Effector memory CD4-positive, alpha-beta T cell (primary cell): ENCODE data around the gene CPSF4.
"Not testable (repeated sequence)": the region's sequence is repeated elsewhere in the genome, so short reads cannot be mapped to it uniquely, and the experiment has no call there.

Source experiments
- DNase-seq, 3 donors: peaks; one replicate each; pipeline ENCODE4 v3.0.0-alpha.2; 2020
- H3K27ac ChIP-seq: 2 replicates; pipeline ENCODE4 v1.7.0; 2013; ENCODE audit warnings: mild to moderate bottlenecking, low read length, moderate library complexity; ENCODE audit not compliant: insufficient read depth, poor library complexity, severe bottlenecking
- H3K27me3 ChIP-seq: replicated peaks from 2 replicates; pipeline ENCODE4 v1.7.0; 2013; ENCODE audit warnings: mild to moderate bottlenecking, low read length; ENCODE audit not compliant: insufficient read depth, control insufficient read depth, poor library complexity, severe bottlenecking
- H3K36me3 ChIP-seq: 2 replicates; pipeline ENCODE4 v1.7.0; 2013; ENCODE audit warnings: mild to moderate bottlenecking, low read length, moderate library complexity; ENCODE audit not compliant: control insufficient read depth, insufficient read depth
- H3K4me1 ChIP-seq: 2 replicates; pipeline ENCODE4 v1.7.0; 2013; ENCODE audit warnings: low read length, mild to moderate bottlenecking; ENCODE audit not compliant: control insufficient read depth, insufficient read depth, poor library complexity, severe bottlenecking
- H3K4me3 ChIP-seq: 2 replicates; pipeline ENCODE4 v1.7.0; 2013; ENCODE audit warnings: low read length, low read depth, mild to moderate bottlenecking; ENCODE audit not compliant: insufficient read depth, poor library complexity, severe bottlenecking
- H3K9me3 ChIP-seq: 2 replicates; pipeline ENCODE4 v1.7.0; 2013; ENCODE audit warnings: mild to moderate bottlenecking, low read length, moderate library complexity; ENCODE audit not compliant: control insufficient read depth

CPSF4 gene

DNA sequence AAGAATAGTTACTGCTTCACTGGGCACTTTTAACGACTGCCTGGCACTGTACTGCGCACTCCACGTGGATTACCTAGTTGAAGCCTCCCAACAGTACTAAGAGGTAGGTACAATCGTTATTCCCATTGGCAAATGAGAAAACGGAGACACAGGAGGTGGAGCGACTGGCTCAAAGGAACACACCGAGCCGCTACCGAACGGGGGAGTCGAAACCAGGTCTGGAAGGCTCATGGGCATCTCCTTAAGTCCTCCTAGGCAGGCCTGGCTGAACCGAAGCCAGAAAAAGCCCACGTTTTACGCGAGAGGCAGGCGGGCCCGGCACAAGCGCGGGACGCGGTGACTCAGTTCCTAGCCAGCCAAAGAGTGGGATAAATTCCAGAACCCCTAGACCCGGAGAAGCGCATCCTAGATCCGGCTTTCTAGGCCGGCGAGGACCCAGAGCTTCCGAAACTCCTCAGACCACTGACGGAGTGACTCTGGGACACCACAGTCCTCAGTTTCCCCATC is 30.8 kb upstream of the CPSF4 start:
- peak; percentile 18 to 24 (median 24) for DNase-seq
- Histone ChIP-seq H3K27me3 (no peaks in the 10 kb centered on the region), H3K4me1 (peaks cover 25% of the 10 kb centered on the region), H3K27ac (peak overlapping the region; percentile 94), H3K9me3 (no peaks in the 10 kb centered on the region), H3K4me3 (peak overlapping the region; percentile 83), H3K36me3 (peaks cover 44% of the 10 kb centered on the region)

DNA sequence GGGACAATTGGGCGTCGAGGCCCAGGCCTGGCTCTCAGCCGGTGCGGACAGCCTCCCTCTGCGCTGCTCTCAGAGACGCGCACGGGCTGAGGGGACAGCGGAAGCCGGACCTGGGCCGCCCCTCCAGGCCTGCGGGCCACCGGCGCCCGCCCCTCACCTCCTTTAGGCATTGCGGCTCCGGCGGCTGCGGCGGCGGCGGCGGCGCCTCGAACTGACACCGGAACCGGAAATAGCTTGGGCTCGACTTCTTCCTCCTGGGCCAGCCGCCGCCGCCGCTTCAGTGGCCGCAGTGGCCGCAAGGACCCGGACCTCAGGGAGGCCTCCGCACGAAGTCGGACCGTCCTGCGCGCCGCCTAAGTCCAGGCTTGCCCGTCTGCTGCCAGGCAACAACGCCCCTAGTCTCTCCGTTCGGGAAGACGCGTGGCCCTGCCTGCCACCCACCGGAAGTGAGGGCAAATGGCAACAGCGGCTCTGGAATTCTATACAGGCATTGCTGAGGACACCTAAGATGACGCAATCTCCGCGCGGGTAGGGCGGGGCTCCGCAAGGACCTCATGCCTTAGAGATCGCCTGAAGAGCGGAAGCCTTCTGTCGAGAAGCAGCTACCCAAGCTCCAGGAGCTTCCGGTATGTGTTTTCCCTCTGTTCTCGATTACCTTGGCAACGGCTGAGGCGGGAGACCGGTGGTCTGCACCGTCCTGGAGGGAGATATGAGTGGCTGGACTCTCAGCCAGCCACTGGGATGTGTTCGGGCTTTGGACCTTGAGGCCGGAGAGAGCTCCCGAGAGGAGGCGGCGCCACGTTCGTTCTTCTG is 30.2 kb upstream of the CPSF4 start, which contains the start of the genes BUD31 and PDAP1:
Gene BUD31, plus strand, starts transcription at position 591 of the 813 bp plus-strand sequence. CDS start 2,124 bp downstream, outside the sequence.
Gene PDAP1, minus strand, starts transcription at position 219 of the 813 bp plus-strand sequence. Its CDS starts 49 bp downstream, at position 170.
- H3K4me1 ChIP-seq = peaks cover 25% of the 10 kb centered on the region
- DNase-seq = peak; percentile 92 to 94 (median 92)
- no peaks in the 10 kb centered on the region for H3K9me3 ChIP-seq
- H3K4me3 ChIP-seq = peak within 1 kb of the TSS; percentile 83
- peaks cover 44% of the 10 kb centered on the region for H3K36me3 ChIP-seq
- H3K27ac ChIP-seq = peak within 1 kb of the TSS; percentile 94
- no peaks in the 10 kb centered on the region for H3K27me3 ChIP-seq

DNA sequence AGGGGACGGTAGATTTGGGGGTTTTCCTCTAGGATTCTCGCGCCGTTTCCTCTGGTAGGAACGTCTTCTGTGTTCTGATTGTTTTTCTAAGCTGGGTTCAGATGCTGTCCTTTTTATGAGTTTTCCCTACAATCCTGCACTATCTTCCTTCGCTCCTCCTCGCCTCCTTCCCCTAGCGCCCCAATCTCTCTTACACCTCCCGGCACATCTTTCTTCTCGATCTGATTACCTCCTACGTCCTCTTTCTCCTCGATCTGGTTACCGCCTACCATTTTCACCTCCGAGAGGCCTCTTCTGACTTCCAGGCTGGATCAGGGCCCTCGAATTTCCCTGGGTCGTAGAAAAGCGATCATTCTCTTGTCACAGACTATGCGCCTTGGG is 29.6 kb upstream of the CPSF4 start:
- no peak for DNase-seq
- peaks cover 25% of the 10 kb centered on the region for H3K4me1 ChIP-seq
- H3K27me3 ChIP-seq = no peaks in the 10 kb centered on the region
- peaks cover 42% of the 10 kb centered on the region for H3K36me3 ChIP-seq
- H3K27ac ChIP-seq = peak overlapping the region; percentile 94
- no peaks in the 10 kb centered on the region for H3K9me3 ChIP-seq
- peak overlapping the region; percentile 83 for H3K4me3 ChIP-seq

DNA sequence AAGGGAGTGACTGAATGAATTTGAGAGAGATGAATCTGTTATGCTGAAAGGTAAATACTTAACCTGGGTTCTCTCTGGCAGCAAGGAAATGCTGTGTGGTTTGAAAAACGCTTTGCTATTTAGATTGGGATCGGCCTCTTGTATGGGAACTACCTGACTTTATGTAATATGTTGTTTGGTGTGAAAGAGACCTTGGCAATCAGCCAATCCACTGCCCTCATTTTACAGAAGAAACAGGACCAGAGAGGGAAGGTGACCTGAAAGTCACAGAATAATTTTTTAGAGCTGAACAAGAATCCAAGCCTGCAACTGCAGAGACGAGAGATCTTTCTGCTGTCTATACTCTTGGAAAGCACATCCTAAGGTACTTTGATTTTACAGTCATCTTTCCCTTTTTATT is 28.9 kb upstream of the CPSF4 start:
- no peaks in the 10 kb centered on the region for H3K27me3 ChIP-seq
- DNase-seq = no peak
- peak overlapping the region; percentile 83 for H3K4me3 ChIP-seq
- H3K27ac ChIP-seq = peak overlapping the region; percentile 94
- no peaks in the 10 kb centered on the region for H3K9me3 ChIP-seq
- peaks cover 42% of the 10 kb centered on the region for H3K36me3 ChIP-seq
- H3K4me1 ChIP-seq = peaks cover 25% of the 10 kb centered on the region

DNA sequence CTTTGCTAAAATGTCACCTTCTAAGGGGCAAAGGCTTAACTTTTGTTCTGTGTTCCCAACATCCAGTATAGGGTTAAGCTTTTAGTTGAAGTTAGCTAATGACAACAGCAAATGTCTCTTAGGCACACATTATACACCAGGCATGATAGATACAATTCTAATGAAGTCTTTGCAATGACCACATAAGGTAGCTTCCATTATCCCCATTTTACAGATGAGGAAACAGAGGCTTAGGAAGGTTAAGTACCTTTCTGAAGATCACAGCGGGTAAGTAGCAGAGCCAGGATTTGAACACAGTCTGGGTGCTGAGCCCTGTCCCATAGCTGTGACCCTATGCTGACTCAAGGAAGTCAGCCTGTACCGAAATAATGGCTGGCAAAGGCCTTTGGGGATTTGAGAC is 28.1 kb upstream of the CPSF4 start:
- no peak for DNase-seq
- Histone ChIP-seq H3K4me1 (peaks cover 25% of the 10 kb centered on the region), H3K9me3 (no peaks in the 10 kb centered on the region), H3K27ac (no peak overlapping the region), H3K36me3 (peaks cover 43% of the 10 kb centered on the region), H3K4me3 (no peak overlapping the region), H3K27me3 (no peaks in the 10 kb centered on the region)

DNA sequence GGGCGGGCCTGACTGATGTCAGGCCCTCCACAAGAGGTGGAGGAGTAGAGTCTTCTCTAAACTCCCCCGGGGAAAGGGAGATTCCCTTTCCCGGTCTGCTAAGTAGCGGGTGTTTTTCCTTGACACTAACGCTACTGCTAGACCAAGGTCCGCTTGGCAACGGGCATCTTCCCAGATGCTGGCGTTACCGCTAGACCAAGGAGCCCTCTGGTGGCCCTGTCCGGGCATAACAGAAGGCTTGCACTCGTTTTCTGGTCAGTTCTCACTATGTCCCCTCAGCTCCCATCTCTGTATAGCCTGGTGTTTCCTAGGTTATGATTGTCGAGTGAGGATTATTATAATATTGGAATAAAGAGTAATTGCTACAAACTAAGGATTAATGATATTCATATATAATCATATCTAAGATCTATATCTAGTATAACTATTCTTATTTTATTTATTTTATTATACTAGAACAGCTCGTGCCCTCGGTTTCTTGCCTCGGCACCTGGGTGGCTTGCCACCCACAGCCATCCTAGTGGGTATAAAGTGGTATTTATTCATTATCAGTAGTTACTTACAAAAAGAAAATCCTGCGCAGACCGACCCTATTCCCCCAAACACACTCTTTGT is 23.1 kb upstream of the CPSF4 start:
- not testable (repeated sequence) for H3K9me3 ChIP-seq, DNase-seq, H3K27me3 ChIP-seq, H3K4me1 ChIP-seq, H3K27ac ChIP-seq, H3K4me3 ChIP-seq
- peaks cover 80% of the 10 kb centered on the region for H3K36me3 ChIP-seq

DNA sequence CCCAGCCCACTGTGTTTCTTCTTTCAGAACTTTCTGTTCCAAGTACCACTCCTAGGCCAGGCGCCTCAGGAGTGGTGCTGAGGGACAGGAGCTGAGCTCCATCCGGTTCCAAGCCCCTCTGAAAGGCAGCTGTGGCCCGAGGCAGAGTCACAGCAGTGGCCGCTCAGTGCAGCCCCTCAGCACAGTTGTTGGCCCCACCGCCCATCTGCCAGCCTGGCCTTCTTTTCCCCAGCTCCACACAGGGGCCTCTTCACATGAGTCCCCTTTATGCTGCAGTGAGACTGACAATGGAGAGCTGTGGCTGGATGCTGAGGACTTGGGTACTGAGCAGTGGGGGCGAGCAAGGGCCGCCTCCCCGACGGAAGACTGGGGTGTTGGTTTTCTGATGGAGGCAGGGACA is 20.5 kb upstream of the CPSF4 start:
- DNase-seq = no peak
- Histone ChIP-seq H3K4me1 (no peaks in the 10 kb centered on the region), H3K27me3 (no peaks in the 10 kb centered on the region), H3K9me3 (no peaks in the 10 kb centered on the region), H3K36me3 (peaks cover 65% of the 10 kb centered on the region), H3K4me3 (no peak overlapping the region), H3K27ac (no peak overlapping the region)

DNA sequence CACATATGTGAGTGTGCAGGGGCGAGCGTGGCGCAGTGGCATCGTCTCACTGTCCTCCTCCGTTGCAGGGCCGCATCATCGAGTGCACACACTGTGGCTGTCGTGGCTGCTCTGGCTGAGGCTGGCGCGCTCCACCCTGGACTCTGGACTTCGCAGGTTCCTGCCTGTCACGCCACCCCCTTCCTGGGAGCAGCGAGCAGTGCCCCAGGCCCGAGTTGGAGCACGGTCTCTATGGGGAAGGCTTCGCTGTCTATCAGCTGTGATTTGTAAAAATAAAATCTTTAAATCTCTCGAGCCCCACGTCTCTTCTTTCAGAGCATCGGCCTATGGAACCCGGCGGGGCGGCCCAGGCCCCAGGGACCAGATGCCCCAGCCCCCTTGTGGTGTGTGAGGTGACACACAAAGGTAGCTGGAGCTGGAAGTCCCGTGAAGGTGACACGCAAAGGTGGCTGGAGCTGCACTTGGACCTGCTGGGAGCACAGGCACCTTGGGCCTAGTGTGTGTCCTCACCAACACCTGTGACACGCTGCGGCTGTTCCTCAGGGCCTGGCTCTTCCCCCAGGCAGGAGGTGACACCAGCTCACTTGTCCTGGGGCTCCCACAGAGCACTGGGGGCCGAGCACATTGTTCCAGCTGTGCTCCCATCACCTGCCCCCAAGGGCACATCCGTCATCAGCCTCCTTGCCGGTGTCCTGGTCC is 19.3 kb upstream of the CPSF4 start:
- Histone ChIP-seq H3K27ac (no peak overlapping the region), H3K27me3 (no peaks in the 10 kb centered on the region), H3K4me1 (no peaks in the 10 kb centered on the region), H3K9me3 (no peaks in the 10 kb centered on the region), H3K36me3 (peaks cover 68% of the 10 kb centered on the region), H3K4me3 (no peak overlapping the region)
- no peak for DNase-seq

DNA sequence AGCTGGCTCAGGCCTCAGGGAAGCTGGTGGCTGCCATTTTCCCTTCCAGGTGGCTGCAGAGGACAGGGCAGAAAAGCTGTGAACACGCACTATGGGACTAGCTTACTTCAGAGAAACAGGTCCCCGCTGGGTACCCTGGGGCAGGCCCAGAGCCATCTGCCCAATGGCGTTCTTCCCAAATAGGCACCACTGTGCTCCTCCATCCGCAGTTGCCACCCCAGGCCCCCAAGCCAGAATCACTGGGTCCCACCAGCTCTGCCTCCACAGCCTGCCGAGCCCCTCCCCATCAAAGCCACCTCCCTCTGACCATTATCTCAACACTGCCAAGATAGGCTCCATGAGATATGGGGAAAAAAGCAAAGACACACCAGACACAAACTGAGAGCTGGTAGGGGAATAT is 18.5 kb upstream of the CPSF4 start:
- no peaks in the 10 kb centered on the region for H3K4me1 ChIP-seq
- no peaks in the 10 kb centered on the region for H3K9me3 ChIP-seq
- H3K27me3 ChIP-seq = no peaks in the 10 kb centered on the region
- H3K36me3 ChIP-seq = peaks cover 68% of the 10 kb centered on the region
- H3K4me3 ChIP-seq = no peak overlapping the region
- no peak overlapping the region for H3K27ac ChIP-seq
- no peak for DNase-seq
